Activated T-cell treated with anti-CD3 and anti-CD28 coated beads for 4 hours (primary cell): ENCODE data around the gene RPRD1B.

ENCODE experiments used
- DNase-seq: peaks from one replicate; pipeline ENCODE4 v3.0.0-alpha.2; 2020

RPRD1B gene

DNA sequence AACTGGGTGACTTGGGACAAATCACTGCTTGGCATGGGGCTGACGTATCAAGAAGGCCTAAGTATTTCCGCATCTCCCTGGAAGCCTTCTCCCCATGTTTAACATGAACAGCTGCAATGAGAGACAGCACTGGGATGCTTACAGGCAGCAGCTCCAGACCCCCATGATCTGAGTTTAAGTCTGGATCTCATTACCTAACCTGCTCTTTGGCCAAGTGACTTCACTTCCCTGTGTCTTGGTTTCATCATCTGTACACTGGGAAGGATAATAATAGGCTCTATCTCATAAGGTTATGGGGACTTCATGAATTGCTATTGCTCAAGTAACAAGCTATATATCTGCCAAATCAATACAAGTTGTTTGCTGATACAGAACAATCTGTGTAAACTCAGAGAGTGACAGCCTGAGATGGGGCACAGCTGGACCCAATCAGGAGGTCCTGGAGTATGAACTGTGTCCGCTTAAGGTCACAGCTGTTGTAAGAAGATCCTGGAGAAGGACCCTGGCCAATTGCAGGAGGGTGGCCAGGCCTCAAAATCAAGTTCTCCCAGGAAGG is 75.5 kb downstream of the RPRD1B start:
- no peak for DNase-seq

DNA sequence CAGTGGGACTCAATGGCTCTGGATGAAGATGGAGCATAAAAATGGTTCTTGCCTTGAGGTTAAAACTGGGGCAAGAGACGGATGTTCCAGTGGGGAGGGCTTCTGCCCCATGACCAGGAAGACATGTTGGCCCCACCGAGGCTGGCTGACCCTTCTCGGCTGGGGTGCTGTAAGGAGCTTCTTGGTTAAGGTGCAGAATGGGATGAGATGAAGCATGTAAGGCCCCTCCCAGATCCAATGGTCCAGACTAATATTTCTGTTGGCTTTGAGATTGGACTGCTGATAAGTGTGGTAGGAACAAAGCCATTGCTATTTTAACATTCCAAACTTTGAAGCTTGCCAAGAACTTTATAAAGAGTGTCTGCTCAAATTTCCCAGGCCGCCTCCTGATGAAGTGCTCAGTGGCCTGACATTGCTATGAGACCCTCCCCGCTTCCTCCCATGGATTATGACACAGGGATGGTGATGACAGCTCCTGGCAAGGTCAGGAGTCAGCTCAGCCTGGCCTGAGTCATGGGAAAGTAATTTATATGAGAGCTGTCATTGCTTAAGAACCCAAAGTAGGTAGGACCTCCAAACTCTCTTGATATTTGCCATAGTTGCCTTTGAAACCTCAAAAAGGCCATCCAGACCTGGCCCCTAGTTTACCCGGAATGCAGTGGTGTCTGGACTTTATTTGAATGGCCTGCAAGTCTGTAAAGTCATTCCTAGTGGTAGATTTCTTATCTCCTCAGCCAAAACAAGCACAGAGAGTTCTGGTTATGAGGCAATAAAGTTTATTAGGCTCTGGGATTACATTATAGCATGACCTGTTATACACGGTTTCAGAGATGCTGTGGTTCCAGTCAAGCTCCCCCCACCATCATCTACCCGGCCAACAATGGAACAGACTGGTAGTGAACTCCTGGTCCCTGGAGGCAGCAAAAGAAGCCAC is 76.3 kb downstream of the RPRD1B start:
- no peak for DNase-seq

DNA sequence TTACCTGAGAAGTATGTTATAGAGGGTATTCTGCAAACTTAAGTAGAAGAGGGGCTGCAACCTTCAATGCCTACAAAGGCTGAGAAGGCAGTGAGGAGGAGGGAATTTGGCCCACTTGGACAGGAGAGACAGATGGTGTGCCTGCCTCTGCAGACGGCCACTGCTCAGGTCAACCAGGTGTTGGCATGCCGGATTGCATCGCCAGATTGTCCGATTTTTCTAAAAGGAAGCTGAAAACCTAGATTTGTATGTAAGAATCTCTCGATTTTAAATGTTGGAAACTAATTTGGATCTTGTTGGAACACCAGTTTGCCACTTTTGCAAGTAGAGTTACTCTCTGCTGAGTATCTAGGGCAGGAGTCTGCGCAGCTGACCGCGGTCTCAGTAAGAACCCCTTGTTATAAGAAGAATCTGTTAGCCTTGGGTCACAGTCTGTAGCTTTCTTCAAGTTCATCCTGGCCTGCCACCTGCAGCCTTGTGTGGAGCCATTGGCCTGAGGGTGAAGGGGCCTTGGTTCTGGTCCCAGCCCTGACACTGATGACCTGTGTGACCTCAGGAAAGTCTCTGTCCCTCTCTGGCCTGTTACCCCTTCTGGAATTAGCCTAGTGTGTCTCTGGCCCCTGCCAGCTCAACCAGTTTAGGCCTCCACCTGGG is 77.1 kb downstream of the RPRD1B start:
- DNase-seq = no peak

DNA sequence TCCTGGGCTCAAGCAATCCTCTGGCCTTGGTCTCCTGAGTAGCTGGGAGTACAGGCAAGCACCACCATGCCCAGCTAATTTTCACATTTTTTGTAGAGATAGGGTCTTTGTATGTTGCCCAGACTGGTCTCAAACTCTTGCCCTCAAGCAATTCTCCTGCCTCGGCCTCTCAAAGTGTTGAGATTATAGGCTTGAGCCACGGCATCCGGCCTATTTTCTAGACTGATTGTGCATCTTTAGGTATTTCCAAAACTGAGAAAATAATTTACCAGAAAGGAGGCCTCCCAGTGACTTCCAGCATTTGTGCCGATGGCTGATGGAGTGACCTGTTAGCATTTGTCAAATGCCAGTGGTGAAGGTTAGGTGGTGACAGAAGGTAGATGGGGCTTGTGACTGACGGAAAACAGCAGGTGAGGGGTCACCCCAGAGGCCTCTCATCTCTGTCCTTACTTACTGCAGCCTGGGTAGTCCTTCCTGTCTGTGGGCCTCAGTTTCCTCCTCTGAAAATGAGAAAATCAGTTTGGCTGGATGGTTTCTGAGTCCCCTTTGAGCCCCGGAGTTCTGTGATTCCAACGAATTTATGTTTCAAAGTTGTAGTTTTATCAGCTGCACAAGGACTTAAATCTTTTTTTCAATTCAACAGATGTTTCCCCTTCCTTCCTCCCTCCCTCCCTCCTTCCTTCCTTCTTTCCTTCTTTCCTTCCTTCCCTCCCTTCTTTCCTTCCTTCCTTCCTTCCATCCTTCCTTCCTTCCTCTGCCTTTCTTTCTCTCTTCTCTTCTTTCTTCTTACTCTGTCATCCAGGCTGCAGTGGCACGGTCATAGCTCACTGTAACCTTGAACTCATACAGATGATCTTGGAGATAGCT is 78.1 kb downstream of the RPRD1B start:
- DNase-seq = no peak

DNA sequence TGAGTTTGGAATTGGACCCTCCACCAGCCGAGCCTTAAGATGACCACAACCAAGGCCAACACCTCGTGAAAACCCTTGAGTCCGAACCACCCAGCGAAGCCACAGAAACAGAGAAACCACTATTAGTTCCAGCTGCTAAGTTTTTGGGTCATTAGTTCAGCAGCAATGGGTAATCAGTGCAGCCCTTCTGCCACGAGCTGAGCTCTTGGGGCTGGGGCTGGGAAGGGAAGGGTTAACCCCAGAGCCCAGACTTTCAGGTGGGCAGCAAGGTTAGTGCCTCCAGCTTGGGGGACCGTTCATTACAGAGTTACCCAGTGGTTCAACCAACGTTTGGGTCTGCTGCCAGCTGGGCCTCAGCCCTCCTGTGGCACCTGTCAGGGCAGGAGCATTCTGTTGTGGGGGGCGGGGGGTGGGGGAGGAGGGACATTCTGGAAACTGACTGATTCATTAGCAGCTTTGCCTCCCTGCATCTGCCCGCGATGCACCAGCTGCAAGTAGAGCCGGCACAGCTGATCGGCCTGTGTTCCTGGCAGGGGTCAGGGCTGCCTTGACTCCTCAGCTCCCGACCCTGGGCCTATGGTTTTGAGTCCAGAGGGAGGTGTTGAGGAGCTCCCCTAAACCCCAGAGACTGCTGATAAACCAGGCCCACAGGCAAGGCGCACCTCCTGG is 78.8 kb downstream of the RPRD1B start:
- no peak for DNase-seq

DNA sequence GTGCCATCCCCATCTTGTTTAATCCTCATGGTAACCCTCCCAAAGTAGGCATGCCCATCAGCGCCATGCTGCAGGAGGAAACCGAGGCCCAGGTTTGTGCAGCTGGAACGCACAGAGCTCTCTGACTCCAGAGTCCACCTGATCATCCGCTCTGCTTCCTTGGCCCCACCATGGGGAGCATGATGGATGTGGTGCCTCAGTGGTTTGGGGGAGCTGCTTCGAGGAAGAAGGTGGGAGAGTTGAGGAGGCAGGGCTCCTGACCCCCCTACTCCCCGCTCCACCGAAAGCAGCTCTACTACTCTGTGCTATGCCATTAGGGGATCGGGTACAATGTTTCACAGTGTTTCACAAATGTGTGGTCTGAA is 79.4 kb downstream of the RPRD1B start:
- no peak for DNase-seq

DNA sequence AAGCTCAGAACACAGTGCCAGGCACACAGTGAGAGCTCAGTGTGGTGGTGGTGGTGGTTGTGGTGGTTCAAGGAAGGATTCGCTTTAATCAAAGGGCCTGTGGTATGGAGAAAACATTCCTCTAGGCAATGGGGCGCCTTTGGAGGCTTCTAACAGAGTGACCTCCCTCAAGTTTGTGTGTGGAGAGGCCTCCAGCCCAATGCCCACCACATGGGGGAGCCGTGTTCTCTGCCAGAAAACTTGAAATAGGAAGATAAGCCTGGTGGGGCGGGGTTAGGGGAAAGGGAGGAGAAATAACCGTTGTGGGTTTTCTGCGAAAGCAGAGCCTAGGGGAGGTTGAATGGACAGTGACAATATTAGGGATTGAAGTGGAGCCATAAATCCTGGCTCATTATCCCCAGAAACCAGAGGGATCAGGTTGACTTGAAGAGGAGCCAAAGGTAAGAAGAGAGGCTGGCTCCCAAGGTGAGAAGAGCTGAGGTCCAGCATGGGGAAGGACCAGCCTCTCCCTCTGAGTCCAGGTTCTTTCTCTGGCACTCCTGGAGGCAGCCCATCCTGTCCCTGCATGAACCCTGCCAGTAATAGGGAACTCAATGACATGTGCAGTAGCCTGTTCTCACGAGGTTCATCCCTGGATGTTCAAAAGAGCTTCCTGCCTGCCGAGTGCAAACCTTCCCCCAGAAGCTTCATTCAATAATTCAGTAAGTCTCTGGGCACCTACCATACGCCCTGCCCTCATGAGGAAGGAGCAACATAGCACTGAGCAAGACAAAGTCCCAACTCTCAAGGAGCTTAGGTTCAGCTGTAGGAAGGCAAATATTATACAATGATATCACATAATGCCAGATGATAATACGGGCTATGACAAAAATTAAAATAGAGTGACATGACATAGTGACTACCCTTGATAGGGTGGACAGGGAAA is 80.1 kb downstream of the RPRD1B start:
- DNase-seq = no peak

DNA sequence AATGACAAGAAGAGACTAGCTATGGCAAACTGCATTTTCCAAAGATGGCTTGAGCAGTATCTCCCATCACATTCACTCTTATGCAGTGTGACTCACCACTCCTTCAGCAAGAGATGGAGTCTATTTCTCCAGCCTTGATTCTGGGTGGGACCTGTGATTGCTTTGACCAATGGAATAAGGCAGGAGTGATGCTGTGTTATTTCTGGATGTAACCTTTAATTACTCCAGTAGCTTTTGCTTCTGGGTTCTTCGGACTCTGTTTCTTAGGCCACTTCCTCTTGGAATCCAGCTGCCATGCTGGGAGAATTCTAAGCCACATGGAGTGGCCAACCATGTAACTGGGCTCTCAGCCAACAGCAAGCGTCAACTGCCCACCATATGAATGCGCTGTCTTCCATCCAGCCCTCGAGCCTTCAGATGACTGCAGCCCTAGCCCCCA is 80.8 kb downstream of the RPRD1B start:
- no peak for DNase-seq

DNA sequence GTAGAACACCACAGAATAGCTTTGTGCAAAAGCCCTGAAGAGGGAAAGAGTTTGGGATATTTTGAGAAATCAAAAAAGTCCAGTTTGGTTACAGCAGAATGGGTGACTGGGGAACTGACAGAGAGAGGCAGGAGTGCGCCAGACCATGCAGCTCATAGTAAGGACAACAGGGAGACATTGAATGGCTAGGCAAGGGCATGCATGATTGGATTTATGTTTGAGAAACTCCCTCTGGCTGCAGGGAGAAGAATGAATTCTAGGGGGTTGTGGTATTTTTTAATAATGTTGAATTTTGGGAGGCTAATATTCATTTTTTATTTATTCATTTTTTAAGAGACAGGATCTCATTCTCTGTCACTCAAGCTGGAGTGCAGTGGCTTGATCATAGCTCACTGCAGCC is 81.7 kb downstream of the RPRD1B start:
- no peak for DNase-seq

DNA sequence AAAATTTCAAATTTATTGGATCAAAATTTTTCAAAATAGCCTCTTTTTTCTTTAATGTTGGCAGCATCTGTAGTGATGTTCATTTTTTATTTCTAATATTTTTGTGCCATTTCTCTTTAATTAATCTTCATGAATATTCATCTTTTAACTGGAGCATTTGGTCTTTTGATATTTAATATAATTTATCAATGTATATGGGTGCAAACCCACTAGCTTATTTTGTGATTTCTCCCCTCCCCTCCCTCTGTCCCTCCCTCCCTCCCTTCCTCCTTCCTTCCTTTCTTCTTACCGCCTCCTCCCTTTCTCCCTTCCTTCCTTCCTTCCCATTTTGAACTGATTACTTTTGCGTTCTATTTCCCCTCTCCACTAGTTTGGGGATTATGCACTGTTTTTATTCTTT is 82.3 kb downstream of the RPRD1B start:
- no peak for DNase-seq

DNA sequence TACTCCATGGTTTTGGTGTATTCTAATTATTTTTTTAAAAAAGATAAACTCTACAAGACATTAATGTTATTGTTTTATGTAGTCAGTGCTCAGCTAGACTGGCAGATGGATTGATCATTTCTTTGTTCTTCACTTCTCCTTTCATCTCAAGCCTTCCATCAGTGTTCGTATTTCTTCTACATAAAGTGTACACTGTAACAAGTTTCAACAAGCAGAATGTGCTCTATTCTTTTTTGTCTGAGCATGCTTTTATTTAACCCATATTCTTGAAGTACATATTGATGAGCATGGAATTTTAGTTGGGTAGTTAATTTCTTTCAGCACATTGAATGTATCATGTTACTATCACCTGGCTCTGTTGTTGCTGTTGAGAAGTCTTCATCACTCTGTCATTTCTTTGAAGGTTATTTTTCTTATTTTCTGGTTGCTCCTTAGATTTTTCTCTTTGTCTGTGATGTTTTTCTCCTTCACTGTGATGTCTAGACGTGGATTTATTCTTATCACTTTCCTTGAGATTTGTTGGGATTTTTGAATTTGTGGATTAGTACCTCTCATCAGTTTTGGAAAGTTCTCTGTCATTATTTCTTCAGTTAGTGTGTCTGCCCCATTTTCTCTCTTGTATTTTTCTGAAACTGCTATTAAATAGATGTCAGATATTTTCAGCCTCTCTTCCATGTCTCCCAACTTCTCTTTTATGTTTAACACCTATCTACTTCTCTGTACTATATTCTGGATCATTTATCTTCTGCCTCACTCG is 83.0 kb downstream of the RPRD1B start:
- DNase-seq = no peak

DNA sequence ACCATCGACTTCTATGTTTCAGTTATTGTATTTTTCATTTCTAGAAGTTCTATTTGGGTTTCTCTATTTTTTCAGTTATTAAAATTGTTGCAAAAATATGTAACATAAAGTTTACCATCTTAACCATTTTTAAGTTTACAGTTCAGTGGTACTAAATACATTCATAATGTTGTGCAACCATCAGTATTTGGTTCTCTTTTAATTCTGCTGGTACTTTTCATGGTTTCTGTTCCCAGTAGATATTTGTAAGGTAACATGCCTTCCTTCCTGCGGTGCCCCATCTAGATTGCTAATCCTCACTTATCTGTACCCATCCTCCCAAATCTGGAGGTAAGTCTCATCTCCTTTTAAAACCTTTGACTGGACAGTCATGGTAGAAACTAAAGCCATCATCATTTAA is 83.7 kb downstream of the RPRD1B start:
- no peak for DNase-seq

DNA sequence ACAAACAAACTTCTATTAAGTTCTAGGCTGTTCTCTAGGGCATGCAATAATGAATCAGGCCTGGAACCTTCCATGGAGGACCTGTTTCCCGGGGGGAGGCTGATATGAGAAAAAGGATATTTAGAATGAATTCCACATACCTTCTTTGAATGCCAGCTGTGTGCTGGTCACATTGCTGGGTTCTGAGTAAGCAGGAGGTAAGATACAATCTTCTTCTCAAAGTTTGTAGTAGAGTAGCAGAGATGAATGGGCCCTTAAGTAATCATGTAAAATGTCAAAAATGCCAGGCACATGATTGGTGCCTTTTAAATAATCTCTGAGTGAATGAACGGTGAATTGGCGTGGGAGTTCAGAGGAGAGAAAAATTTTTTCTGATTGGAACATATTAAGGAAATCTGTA is 84.1 kb downstream of the RPRD1B start:
- DNase-seq = no peak

DNA sequence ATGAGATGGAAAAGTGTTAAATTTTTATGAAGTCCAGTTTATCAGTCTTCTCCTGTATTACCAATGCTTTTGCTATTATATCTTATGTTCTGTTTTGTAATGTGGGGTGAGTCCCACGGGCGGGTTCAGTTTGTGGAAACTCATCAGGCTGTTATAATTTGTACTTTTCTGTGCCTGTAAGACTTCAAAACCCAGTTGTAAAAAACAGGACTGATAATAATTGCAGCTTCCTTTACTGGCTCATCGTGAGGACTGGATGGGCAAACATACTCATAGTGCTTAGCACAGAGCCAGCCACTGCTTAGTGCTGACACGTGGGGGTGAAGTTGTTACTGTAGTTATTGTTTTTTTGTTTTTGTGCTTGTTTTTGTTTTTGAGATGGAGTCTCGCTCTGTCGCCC is 85.9 kb downstream of the RPRD1B start:
- DNase-seq = no peak

DNA sequence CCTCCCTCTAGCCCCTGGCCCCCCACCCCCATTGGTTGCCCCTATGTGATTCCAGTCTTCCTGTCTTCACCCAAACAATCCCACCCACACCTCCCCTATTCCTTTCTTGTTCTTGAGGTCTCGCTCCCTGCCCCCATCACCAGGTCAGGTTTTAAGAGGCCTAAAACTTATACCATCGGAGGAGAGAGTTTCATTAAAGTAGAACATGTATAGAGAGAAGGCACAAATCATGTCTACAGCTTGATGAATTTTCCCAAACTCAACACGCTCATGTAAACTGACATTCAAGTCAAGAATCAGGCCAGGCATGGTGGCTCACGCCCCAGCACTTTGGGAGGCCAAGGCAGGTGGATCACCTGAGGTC is 87.1 kb downstream of the RPRD1B start:
- DNase-seq = no peak

DNA sequence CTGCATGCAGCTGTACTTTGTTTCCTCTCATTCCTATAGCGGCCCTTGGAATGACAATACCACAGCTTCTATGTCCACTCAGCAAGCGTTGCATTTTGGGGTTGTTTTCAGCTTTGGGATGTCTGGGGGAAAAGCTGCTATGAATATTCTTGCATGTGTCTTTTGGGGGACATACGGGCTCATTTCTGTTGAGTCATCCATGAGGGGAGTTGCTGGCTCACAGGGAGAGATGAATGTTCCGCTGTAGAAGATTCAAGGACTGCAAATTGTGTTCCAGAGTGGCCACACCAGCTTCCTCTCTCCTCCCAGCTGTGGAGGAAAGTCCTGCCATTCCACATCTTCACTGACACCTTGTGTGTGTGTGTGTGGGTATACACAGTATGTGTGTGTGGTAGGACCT is 88.2 kb downstream of the RPRD1B start:
- DNase-seq = no peak

DNA sequence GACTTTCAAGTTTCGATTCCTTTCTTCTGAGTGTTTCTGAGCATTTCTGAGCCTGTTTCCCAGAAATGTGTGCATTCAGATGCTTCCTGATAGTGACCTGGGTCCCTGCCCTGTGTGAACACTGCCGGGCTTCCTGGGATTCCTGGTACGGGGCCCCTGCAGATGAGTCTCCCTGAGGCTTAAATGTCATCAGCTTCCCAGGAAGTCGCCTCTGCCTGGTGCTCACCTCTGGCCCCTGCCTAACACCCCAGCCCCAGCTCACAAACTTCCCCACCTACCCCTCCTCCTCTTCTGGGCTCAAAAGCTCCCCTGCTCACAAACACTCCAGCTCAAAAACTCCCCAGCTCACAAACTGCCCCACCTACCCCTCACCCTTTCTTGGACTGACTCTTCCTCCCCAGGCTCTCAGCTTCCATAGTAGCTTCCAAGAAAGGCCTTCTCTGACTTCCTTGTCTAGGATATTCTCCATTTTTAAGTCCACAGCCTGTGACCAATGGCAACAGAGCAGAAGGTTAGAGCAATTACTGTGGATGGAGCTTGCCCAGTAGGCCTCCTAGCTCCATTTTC is 89.6 kb downstream of the RPRD1B start:
- no peak for DNase-seq

DNA sequence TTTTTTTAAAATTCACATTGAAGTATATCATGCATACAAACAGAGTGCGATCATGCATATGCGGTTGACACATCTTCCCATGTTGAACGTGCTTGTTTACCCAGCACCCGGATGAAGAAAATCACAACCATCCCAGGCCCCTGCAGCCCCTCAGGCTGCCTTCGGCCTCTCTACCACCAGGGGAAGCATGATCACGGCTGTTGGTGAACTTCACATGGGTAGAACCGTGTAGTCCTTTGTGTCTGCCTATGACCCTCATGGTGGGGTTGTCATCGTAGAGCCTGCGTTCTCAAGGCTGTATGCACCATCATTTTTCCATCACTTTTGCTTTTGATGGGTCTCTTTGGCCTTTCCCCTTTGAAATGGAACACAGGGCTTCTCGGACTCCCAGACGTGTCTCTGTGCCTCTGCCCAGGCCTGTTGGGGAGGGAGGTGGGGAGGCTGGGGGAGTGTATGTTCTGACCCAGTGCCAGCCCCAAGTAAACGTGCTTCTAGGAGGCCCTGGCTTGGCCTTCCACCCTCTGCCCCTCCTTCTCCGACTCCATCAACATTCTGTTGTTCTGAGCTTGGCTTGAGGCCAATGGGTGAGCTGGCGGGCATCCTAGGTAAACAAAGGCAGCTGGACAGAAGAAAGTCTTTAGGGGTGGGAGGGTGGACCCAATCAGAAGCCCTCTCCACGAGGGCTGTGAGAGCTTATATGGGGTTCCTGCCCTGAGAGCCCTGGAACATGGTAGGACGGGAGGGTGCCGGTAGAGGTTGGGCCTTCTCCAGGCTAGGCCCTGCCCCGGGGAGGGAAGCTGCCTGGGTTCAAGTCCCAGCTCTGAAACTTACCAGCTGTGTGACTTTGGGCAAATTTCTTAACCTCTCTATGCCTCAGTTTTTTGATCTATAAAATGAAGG is 91.9 kb downstream of the RPRD1B start:
- DNase-seq = no peak
